ENCODE data around the gene NR2C1. TPM values are rescaled to one million over a fixed set of nuclear protein-coding genes. Genes with fewer than 3 reads are reported as not detected.

Gene NR2C1
- total RNA-seq, 1 donor, result 26.8 TPM

DNA sequence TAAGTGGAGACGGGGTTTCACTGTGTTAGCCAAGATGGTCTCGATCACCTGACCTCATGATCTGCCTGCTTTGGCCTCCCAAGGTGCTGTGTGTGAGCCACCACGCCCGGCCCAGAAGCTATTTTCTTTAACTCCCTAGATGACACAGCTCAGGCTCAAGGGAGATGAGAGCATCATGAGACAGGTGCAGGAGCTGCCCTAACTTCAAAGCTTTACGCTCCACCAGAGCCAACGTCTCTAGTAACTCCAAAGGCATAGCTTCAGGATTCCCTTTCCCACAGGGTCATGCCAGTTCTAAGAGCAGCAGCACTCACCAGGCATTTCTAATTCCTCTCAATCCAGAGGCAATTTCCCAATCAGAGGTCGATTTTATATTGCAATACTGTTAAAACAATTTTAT lies 91.0 kb downstream of the NR2C1 start:
- TF ChIP-seq, protein P1, sequence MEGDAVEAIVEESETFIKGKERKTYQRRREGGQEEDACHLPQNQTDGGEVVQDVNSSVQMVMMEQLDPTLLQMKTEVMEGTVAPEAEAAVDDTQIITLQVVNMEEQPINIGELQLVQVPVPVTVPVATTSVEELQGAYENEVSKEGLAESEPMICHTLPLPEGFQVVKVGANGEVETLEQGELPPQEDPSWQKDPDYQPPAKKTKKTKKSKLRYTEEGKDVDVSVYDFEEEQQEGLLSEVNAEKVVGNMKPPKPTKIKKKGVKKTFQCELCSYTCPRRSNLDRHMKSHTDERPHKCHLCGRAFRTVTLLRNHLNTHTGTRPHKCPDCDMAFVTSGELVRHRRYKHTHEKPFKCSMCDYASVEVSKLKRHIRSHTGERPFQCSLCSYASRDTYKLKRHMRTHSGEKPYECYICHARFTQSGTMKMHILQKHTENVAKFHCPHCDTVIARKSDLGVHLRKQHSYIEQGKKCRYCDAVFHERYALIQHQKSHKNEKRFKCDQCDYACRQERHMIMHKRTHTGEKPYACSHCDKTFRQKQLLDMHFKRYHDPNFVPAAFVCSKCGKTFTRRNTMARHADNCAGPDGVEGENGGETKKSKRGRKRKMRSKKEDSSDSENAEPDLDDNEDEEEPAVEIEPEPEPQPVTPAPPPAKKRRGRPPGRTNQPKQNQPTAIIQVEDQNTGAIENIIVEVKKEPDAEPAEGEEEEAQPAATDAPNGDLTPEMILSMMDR (IDR thresholded peaks at IDR 0.05; ENCODE audit: insufficient read depth, low read depth, low read length), result no peak
- DNase-seq (ENCODE audit: low read depth), result peak; percentile 40
- no peak overlapping the region for H3K4me3 ChIP-seq (ENCODE audit: low read depth, low read length)

DNA sequence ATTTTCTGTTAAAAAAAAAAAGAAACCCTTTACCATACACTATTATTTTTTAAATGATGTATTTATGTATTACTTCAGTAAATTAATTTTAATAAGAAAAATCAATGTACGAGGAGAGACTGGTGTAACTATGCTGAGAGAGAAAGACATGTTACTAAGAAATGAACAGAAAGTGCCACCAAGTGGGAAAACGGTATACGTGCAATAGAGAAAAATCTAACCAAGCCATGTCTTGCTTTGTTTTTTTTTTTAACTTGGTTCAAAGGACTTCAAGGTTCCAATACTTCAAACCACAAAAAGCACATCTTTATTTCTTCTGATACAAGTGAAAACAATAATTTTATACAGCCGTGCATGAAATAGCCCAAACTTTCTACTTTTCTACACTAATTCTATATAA lies 92.8 kb downstream of the NR2C1 start:
- no peak overlapping the region for H3K4me3 ChIP-seq (ENCODE audit: low read depth, low read length)
- TF ChIP-seq, protein P1 (IDR thresholded peaks at IDR 0.05; ENCODE audit: insufficient read depth, low read depth, low read length), result peak; percentile 44
- peak; percentile 63 for DNase-seq (ENCODE audit: low read depth)

DNA sequence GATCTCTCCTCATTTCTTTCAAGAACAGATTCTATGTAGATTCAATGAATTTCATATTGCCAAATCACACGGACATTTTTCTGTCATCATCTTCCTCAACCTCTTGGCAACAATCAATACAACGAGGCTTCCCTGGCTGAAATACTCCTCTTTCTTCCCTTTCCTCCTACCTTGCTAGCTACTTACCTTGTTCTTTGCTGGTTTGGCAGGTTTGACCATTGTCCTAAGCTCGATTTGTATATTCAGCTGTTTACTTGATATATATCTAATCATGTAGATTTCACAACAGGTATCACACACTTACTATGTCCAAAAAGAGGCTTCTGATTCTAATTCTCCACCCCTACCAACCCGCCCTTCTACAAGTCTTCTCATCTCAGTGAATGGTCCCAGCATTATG lies 93.5 kb downstream of the NR2C1 start:
- H3K4me3 ChIP-seq (ENCODE audit: low read depth, low read length), result no peak overlapping the region
- no peak for DNase-seq (ENCODE audit: low read depth)
- TF ChIP-seq, protein P1 (IDR thresholded peaks at IDR 0.05; ENCODE audit: insufficient read depth, low read depth, low read length), result no peak

DNA sequence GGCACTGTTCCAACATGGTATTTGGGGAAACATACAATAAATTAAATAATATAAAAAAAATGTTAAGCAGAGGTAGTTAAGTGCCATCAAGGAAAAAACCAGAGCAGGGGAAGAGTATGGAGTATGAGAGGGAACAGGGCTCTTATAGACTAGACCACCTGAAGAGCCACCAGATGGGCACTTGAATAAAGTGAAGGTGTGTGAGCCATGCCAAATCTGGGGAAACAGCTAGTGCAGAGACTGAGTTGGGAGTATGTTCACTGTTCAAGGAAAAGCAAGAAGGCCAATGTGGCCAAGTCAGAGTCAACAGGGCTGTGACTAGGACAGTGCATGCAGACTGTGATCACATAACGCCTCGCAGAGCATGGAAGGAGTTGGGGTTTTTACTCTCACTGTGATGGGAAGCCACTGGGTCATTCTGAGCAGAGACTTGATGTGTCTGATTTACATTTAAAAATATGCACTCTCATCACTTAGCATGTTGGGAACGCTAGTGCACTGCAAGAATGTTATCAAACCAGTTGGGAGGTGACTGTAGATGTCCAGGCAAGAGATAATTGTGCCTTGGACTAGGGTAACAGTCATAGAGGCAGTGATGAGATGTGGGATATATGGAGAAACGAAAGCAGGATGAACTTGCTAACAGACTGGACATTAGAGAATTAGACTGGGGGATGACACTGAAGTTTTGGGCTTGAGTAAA lies 95.5 kb downstream of the NR2C1 start:
- no peak overlapping the region for H3K4me3 ChIP-seq (ENCODE audit: low read depth, low read length)
- no peak for DNase-seq (ENCODE audit: low read depth)
- TF ChIP-seq, protein P1 (IDR thresholded peaks at IDR 0.05; ENCODE audit: insufficient read depth, low read depth, low read length), result no peak

DNA sequence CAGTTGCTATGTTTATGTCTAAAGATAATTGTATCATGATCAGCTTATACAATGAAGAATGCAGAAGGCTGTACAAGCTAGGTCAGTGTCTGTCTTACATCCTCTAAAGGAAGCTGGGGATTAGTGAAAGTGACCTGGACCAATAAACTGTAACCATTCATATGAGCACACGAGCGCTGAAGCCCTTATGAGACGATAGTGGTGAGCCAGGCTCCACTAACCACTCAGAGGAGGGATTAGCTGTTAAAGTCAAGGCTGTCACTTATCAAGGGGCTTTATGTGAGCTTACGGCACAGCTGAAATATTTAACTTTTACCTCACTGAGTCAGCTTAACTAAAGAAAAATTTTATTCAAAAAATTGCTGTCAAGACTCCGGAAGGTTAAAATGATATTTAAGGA lies 100.2 kb downstream of the NR2C1 start:
- TF ChIP-seq, protein P1 (IDR thresholded peaks at IDR 0.05; ENCODE audit: insufficient read depth, low read depth, low read length), result no peak

DNA sequence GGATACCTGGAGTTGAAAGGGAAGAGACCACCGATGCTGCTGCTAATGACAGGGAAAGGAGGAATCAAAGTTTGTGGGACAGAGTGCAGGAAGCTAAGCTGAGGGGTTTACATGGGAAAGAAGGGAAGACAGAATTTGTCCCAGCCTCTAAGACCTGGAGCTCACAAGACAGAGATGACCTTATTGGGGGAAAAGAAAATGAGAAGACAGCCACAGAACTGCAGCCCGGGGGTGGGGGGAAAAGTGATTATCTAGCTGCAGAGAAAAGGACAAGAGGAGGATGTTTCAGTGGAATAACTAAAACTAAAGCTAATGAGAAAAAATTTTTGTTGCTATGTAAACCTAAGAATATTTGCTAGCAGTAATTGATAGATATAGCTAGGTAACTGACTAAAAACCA lies 100.6 kb downstream of the NR2C1 start:
- TF ChIP-seq, protein P1 (IDR thresholded peaks at IDR 0.05; ENCODE audit: insufficient read depth, low read depth, low read length), result no peak

More for the DNA sequence above, 100.2 kb downstream of the NR2C1 start:
- H3K4me3 ChIP-seq (ENCODE audit: low read depth, low read length), result no peak overlapping the region
- DNase-seq (ENCODE audit: low read depth), result peak; percentile 100

DNA sequence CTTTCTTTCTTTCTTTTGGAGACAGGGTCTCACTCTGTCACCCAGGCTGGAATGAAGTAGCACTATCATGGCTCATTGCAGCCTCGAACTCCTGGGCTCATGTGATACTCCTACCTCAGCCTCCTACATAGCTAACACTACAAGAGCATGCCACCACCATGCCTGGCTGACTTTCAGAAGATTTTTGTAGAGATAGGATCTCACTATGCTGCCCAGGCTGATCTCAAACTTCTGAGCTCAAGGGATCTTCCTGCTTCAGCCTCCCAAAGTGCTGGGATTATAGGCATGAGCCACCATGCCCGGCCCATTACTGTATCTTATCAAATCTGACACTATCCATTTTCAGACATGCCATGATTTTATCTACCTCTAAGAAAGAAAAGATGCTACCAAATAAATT lies 101.5 kb downstream of the NR2C1 start:
- TF ChIP-seq, protein P1 (IDR thresholded peaks at IDR 0.05; ENCODE audit: insufficient read depth, low read depth, low read length), result no peak
- no peak for DNase-seq (ENCODE audit: low read depth)

More for the DNA sequence above, 100.6 kb downstream of the NR2C1 start:
- DNase-seq (ENCODE audit: low read depth), result peak; percentile 83
- no peak overlapping the region for H3K4me3 ChIP-seq (ENCODE audit: low read depth, low read length)

More for the DNA sequence above, 101.5 kb downstream of the NR2C1 start:
- no peak overlapping the region for H3K4me3 ChIP-seq (ENCODE audit: low read depth, low read length)
